Measurements from ENCODE around the gene PRKN.
"Not testable (repeated sequence)": the region's sequence is repeated elsewhere in the genome, so short reads cannot be mapped to it uniquely, and the experiment has no call there.

Gene PRKN

GRCh38 chr6:162678896-162679295 is 48.7 kb downstream of the PRKN start:
- not testable (repeated sequence) for DNase-seq

GRCh38 chr6:162675503-162675902 is 52.1 kb downstream of the PRKN start:
- no peak for DNase-seq

GRCh38 chr6:162674452-162674851 is 53.1 kb downstream of the PRKN start:
- no peak for DNase-seq

GRCh38 chr6:162671580-162672165 is 55.9 kb downstream of the PRKN start:
- no peak for DNase-seq

- DNase-seq, result no peak
Measured at GRCh38 chr6:162670345-162670744, 57.2 kb downstream of the PRKN start.

GRCh38 chr6:162666246-162666645 is 61.3 kb downstream of the PRKN start:
- DNase-seq, result no peak

- no peak for DNase-seq
Measured at GRCh38 chr6:162653808-162654207, 73.8 kb downstream of the PRKN start.

- DNase-seq, result no peak
Measured at GRCh38 chr6:162651505-162651904, 76.1 kb downstream of the PRKN start.

GRCh38 chr6:162649271-162649670 is 78.3 kb downstream of the PRKN start:
- no peak for DNase-seq

GRCh38 chr6:162644153-162644552 is 83.4 kb downstream of the PRKN start:
- DNase-seq, result no peak

- no peak for DNase-seq
Measured at GRCh38 chr6:162640756-162641155, 86.8 kb downstream of the PRKN start.

- DNase-seq, result no peak
Measured at GRCh38 chr6:162639951-162640350, 87.6 kb downstream of the PRKN start.

GRCh38 chr6:162638931-162639574 is 88.5 kb downstream of the PRKN start:
- DNase-seq, result no peak

- no peak for DNase-seq
Measured at GRCh38 chr6:162637317-162637716, 90.2 kb downstream of the PRKN start.

- DNase-seq, result no peak
Measured at GRCh38 chr6:162636167-162636566, 91.4 kb downstream of the PRKN start.

- DNase-seq, result no peak
Measured at GRCh38 chr6:162631546-162631945, 96.0 kb downstream of the PRKN start.

- DNase-seq, result no peak
Measured at GRCh38 chr6:162630069-162630468, 97.5 kb downstream of the PRKN start.

GRCh38 chr6:162627825-162628224 is 99.7 kb downstream of the PRKN start:
- no peak for DNase-seq

- no peak for DNase-seq
Measured at GRCh38 chr6:162627362-162627761, 100.2 kb downstream of the PRKN start.

- DNase-seq, result no peak
Measured at GRCh38 chr6:162626869-162627268, 100.7 kb downstream of the PRKN start.

GRCh38 chr6:162625846-162626540 is 101.6 kb downstream of the PRKN start:
- no peak for DNase-seq

- DNase-seq, result no peak
Measured at GRCh38 chr6:162622572-162622971, 105.0 kb downstream of the PRKN start.

- DNase-seq, result no peak
Measured at GRCh38 chr6:162621246-162621645, 106.3 kb downstream of the PRKN start.

Data from hypothalamus (tissue), 51 donors.